HL-60 (cell line): Measurements from ENCODE around the gene KCNK17.

ENCODE experiments used
- DNase-seq, 2 experiments: peaks; one replicate each; pipeline ENCODE4 v3.0.0-alpha.2; 2010 to 2020; ENCODE audit warnings: low read depth in 1 of 2, low spot score in 1 of 2
- H3K27ac ChIP-seq: fragments of 250-450 bp; sonication (Bioruptor Pico); replicated peaks from 2 replicates; pipeline ENCODE4 v1.5.1; 2020; ENCODE audit warnings: mild to moderate bottlenecking, moderate library complexity
- H3K27me3 ChIP-seq: fragments of 250-450 bp; sonication (Bioruptor Pico); 2 replicates; pipeline ENCODE4 v1.5.1; 2021; ENCODE audit warnings: mild to moderate bottlenecking, moderate library complexity; ENCODE audit not compliant: insufficient read depth, poor library complexity, severe bottlenecking
- H3K4me3 ChIP-seq: replicated peaks from 2 replicates; pipeline ENCODE4 v1.5.1; 2011; ENCODE audit warnings: mild to moderate bottlenecking, control low read depth, low read length; ENCODE audit not compliant: insufficient read depth
- GABPA ChIP-seq: IDR thresholded peaks from 2 replicates; pipeline ENCODE4 v1.6.1; 2012; ENCODE audit warnings: low read depth
- POLR2AphosphoS5 ChIP-seq: IDR thresholded peaks from 2 replicates; pipeline ENCODE4 v1.6.1; 2012; ENCODE audit warnings: low read depth
- SPI1 ChIP-seq: IDR thresholded peaks from 2 replicates; pipeline ENCODE4 v1.6.1; 2012; ENCODE audit warnings: low read depth, mild to moderate bottlenecking, borderline replicate concordance
- TF ChIP-seq, protein P1 (sequence below): IDR thresholded peaks from 2 replicates; pipeline ENCODE4 v1.6.1; 2012; ENCODE audit warnings: low read depth; ENCODE audit not compliant: insufficient replicate concordance
- TF ChIP-seq, protein P2 (sequence below): IDR thresholded peaks from one replicate; pipeline ENCODE4 v1.5.1; 2011; ENCODE audit warnings: low read length, control low read depth, inconsistent platforms; ENCODE audit not compliant: insufficient read depth

KCNK17 gene

DNA sequence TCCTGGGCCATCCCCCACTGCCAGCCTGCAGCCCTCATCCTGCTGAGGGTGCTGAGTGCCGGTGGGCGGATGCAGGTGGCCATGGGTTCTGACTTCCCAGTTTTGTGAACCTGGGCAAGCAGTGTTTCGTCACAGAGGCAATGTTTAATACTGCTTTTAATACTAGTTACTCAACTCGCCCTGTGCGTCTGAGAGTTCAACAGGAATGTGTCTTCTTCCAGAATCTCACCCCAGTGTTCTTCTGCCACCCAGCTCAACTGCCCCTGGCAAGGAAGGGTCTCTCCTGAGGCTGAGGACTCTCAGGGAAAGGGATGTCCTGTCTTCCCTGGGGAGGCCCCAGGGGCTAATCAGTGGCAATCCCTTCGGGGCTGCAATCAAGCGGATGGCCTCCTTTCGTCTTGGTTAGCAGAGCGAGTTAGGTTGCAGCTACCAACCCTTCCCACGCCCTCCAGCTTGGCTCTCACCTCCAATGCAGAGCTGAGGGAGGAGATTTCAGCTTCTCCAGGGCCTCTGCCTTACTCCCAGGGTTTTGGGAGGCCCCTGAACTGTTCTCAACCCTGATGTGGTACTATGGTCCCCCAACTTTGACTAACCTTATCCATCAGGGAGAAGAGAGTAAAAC, 6.3 kb upstream of the KCNK17 start:
- no peak overlapping the region for H3K4me3 ChIP-seq
- TF ChIP-seq GABPA (no peak), SPI1 (no peak; the same call in 1 of the 2 replicates), POLR2AphosphoS5 (no peak)
- TF ChIP-seq, protein P1, sequence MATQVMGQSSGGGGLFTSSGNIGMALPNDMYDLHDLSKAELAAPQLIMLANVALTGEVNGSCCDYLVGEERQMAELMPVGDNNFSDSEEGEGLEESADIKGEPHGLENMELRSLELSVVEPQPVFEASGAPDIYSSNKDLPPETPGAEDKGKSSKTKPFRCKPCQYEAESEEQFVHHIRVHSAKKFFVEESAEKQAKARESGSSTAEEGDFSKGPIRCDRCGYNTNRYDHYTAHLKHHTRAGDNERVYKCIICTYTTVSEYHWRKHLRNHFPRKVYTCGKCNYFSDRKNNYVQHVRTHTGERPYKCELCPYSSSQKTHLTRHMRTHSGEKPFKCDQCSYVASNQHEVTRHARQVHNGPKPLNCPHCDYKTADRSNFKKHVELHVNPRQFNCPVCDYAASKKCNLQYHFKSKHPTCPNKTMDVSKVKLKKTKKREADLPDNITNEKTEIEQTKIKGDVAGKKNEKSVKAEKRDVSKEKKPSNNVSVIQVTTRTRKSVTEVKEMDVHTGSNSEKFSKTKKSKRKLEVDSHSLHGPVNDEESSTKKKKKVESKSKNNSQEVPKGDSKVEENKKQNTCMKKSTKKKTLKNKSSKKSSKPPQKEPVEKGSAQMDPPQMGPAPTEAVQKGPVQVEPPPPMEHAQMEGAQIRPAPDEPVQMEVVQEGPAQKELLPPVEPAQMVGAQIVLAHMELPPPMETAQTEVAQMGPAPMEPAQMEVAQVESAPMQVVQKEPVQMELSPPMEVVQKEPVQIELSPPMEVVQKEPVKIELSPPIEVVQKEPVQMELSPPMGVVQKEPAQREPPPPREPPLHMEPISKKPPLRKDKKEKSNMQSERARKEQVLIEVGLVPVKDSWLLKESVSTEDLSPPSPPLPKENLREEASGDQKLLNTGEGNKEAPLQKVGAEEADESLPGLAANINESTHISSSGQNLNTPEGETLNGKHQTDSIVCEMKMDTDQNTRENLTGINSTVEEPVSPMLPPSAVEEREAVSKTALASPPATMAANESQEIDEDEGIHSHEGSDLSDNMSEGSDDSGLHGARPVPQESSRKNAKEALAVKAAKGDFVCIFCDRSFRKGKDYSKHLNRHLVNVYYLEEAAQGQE: no peak
- TF ChIP-seq, protein P2, sequence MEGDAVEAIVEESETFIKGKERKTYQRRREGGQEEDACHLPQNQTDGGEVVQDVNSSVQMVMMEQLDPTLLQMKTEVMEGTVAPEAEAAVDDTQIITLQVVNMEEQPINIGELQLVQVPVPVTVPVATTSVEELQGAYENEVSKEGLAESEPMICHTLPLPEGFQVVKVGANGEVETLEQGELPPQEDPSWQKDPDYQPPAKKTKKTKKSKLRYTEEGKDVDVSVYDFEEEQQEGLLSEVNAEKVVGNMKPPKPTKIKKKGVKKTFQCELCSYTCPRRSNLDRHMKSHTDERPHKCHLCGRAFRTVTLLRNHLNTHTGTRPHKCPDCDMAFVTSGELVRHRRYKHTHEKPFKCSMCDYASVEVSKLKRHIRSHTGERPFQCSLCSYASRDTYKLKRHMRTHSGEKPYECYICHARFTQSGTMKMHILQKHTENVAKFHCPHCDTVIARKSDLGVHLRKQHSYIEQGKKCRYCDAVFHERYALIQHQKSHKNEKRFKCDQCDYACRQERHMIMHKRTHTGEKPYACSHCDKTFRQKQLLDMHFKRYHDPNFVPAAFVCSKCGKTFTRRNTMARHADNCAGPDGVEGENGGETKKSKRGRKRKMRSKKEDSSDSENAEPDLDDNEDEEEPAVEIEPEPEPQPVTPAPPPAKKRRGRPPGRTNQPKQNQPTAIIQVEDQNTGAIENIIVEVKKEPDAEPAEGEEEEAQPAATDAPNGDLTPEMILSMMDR: no peak
- H3K27ac ChIP-seq: no peak overlapping the region
- no peaks in the 10 kb centered on the region for H3K27me3 ChIP-seq
- no peak for DNase-seq

DNA sequence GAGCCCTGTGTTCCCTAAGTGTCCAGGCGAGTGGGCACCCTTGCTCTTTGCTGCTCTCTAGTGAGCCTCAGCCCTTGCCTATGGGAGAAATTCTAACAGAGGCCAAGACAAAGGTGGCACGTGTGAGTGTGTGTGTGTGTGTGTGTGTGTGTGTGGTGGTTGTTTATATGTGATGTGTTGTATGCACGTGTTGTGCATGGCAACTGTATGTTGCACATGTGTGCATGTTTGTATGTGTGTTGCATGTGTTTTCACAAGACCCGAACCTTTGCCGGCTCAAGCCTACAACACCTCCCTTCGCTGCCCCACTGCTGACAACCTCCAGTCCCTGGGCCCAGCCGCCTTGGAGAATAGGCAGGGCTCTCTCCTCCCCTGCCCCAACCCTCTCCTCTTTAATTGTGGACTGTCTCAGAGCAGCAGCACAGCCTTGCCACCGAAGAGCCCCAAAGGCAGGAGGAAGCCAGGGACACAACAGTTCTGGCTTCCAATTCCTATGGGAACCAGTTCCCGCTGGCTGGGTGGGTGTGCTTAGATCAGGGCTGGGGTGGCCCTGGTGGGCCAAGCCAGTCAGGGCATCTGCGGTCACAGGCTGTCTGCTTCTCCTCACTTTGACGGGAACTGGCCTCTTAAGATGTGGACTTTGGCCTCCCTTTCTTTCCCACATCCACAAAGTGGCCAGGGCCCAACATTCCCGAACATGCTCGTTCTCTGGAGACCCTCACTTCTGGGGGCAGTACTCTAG, 5.6 kb upstream of the KCNK17 start:
- Histone ChIP-seq H3K27ac (no peak overlapping the region), H3K27me3 (no peaks in the 10 kb centered on the region), H3K4me3 (no peak overlapping the region)
- TF ChIP-seq, protein P2: no peak
- no peak for TF ChIP-seq SPI1
- no peak for DNase-seq

DNA sequence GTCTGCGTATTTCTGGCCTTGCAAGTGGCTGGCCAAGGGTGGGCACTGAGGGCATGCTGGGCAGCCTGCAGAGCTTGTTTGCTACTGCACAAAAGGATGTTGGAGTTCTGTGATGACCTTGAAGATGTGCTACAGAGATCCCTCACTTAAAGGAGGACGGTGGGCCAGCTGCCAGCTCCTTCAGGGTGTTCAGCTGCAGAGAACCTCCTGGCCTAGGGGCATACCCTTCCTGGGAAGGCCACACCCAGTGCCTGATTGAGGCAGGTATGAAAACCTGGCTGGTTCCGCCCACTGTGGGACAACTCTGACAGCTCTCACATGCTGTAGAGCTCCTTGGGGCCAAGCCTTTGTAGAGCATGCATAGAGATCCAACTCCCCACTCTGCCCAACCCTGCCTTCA, 3.0 kb upstream of the KCNK17 start:
- Histone ChIP-seq H3K4me3 (no peak overlapping the region), H3K27me3 (peaks cover 22% of the 10 kb centered on the region), H3K27ac (no peak overlapping the region)
- TF ChIP-seq, protein P1: no peak
- TF ChIP-seq POLR2AphosphoS5 (no peak), GABPA (no peak), SPI1 (no peak)
- TF ChIP-seq, protein P2: no peak
- no peak for DNase-seq
